ENCODE data around the gene OSBPL6. TPM values are rescaled to one million over a fixed set of nuclear protein-coding genes. Genes with fewer than 3 reads are reported as not detected.
"Not testable (repeated sequence)": the region's sequence is repeated elsewhere in the genome, so short reads cannot be mapped to it uniquely, and the experiment has no call there.

Gene OSBPL6
- total RNA-seq (2014; rRNA removed; shearing (Covaris generic)) = 4.0 and 5.7 TPM in 2 replicates

DNA sequence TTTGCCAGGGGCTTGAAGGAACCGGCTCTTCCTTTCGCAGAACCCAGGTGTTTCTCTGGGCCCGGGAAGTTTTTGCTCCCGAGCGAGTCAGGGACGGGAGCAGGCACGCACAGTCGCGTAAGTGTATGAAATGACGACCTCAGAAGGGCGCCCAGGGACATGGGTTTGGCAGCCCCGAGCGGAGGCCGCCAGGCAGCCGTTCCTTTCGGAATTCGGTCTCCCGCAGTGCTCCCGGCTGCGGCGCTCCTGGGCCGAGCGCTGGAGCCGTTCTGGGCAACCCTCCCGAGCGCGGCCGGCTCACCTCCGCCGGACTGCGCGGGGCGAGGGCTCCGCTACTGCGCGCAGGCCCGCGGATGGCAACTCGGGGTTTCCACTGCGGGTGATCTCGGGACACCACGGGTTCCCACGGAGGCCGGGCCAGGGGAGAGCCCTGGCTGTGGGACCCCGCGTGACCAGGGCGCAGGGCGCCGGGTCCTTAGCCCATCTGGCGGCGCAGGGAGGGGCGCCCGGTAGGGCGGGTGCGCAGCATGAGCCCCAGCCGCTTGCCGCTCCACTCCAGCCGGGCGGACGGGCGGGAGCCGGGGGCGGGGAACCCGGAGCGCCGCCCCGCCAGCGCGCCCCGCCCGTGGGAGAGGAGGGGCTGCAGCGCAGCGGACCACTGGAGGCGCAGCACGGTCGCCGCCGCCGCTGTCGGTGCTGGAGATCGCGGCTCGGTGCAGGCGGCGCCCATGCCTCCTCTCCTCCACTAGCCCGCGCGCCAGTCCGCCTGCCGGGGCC lies at the start of gene OSBPL6:
Gene OSBPL6, plus strand, starts transcription at position 690 of the 777 bp plus-strand sequence. CDS start 111,673 bp downstream, outside the sequence.
- DNase-seq (ENCODE audit: low read depth) = peak; percentile 78

DNA sequence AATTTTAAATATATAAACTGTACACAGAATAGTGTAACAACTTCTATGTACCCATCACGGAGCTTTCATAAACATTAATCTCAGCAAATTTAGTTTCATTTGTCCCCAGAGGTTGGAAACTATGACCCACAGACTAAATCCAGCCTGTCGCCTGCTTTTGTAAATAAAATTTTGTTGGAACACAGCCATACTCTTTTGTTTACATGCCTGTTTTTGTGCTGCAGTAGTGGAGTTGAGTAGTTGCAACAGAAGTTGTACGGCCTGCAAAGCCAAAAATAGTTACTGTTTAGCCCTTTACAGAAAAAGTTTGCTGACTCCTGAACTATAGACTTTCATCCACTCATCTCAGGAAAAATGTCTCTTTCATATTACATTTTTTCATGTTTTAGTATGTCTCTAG lies 42.3 kb upstream of the OSBPL6 start:
- DNase-seq (ENCODE audit: low read depth) = peak; percentile 16

DNA sequence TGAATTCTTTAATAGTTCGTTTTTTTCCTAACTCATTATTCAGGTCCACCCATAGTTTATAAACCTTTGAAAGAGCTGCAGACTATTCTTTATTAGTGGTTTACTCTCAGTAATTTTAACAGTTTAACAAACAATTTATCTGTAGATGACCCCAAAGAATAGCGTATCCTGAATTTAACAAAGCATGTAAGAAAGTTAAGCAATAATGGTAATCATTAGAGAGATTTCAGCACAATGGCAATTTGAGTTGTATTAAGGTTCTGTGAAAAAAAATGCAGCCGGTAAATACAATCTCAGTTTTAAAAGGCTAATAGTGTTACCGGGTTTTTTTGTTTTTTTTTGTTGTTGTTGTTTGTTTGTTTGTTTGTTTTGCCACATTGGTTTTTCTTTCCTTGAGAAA lies 41.8 kb upstream of the OSBPL6 start:
- DNase-seq (ENCODE audit: low read depth) = no peak

DNA sequence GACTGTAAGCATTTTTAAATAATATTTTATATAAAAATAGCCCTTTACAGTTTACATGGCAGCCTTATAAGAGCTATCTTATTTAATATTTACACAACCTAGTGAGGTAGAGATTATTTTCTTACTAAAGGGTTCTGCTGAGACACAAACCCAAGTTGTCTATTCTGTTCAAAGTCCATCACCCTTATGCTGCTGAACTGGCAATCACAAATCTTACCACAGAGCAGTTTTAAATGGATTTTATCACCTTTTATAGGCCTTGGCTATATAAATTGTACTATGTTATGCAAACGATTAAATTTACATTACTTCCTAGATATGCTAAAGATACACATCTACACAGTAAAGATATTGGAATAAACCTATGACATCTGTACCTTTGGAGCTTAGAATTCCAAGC lies 41.3 kb upstream of the OSBPL6 start:
- no peak for DNase-seq (ENCODE audit: low read depth)

DNA sequence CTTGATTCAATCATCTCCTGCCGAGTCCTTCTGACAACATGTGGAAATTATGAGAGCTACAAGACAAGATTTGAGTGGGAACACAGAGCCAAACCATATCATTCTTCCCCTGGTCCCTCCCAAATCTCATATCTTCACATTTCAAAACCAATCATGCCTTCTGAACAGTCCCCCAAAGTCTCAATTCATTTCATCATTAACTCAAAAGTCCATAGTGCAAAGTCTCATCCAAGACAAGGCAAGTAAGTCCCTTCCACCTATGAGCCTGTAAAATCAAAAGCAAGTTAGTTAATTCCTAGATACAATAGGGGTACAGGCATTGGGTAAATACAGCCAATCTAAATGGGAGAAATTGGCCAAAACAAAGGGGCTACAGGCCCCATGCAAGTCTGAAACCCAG lies 40.4 kb upstream of the OSBPL6 start:
- DNase-seq (ENCODE audit: low read depth) = not testable (repeated sequence)

DNA sequence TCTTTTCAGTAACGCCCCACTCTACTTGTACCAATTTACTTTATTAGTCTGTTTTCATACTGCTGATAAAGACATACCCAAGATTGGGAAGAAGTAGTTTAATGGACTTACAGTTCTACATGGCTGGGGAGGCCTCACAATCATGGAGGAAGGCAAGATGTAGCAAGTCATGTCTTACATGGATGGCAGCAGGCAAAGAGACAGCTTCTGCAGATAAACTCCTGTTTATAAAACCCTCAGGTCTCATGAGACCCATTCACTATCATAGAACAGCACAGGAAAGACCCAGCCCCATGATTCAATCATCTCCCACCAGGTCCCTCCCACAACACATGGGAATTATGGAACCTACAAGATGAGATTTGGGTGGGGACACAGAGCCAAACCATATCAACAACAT lies 38.8 kb upstream of the OSBPL6 start:
- DNase-seq (ENCODE audit: low read depth) = no peak

DNA sequence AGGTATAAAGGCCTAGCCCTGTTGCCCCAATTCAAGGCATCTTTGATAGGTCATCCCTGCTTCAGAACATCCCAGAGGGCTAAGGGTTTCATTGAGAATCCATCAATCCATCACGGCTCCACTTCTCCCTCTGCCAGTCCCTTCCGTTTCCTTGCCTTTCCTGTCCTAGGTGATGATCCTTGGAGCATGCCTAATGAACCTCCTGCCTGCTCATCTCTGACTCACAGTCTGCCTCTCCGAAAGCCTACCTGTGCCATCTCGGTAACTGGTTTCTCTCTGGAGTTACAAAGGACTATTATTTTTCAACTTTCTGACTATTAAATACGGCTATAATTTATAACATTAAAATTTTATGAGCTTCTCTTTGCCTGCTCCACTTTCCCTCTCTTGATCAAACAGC lies 36.7 kb upstream of the OSBPL6 start:
- no peak for DNase-seq (ENCODE audit: low read depth)

DNA sequence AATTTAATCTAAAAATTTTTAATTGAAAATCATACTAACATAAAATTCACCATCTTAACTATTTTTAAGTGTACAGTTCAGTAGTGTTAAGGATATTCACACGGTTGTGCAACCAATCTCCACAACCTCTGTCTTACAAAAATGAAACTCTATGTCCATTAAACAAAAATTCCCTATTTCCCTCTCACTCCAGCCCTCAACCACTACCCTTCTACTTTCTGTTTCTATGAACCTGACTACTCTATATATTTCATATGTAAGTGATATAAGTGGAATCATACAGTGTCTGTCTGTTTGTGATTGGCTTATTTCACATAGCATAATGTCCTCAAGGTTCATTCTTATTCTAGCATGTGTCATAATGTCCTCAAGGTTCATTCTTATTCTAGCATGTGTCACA lies 34.3 kb upstream of the OSBPL6 start:
- no peak for DNase-seq (ENCODE audit: low read depth)

DNA sequence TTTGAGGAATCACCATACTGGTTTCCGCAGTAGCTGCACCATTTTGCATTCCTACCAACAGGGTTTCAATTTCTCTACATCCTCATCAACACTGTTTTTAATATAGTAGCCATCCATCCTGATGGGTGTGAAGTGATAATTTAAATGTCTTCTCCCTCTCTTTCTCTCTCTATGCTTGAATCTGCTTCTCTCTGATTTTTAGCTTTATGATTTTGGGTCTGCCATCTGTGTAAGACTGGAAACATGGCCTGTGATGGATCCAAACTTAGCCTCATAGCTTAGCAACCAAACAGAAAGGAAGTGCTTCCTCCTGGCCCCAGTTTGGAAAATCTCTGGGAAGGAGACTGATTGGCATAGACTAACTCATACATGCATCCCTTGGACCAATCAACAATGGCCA lies 33.7 kb upstream of the OSBPL6 start:
- DNase-seq (ENCODE audit: low read depth) = no peak

DNA sequence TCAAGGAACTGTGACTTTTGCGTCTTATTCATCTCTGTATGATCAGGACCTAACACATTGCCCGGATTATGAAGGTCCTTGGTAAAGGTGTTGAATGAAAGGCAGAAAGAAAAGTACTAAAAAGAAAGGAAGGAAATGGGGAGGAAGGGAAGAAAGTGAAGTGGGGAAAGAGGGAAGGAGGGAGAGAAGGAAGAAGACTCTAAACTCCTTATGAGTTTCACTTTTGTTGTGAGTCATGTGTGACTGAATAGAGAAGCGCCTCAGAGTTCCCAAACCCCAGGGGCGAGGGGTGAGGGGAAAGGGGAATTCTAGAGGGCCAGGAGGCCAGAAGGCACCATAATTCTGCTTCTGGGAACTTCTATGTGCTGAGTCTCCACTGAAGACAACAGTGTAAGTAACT lies 30.9 kb upstream of the OSBPL6 start:
- peak; percentile 51 for DNase-seq (ENCODE audit: low read depth)

DNA sequence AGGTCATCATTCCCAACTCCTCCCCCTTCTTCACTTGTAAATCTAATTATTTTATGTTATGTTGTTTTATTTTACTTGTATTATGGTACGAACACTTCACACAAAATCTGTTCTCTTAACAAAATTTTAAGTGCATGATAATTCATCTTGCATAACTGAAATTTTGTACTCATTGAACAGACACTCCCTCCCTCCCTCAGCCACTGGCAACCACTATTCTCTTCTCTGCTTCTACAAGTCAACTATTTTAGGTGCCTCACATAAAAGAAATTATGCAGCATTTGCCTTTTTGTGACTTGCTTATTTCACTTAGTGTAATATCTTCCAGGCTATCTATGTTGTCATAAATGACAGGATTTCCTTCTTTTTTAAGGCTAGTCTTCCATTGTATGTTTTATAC lies 30.4 kb upstream of the OSBPL6 start:
- no peak for DNase-seq (ENCODE audit: low read depth)

DNA sequence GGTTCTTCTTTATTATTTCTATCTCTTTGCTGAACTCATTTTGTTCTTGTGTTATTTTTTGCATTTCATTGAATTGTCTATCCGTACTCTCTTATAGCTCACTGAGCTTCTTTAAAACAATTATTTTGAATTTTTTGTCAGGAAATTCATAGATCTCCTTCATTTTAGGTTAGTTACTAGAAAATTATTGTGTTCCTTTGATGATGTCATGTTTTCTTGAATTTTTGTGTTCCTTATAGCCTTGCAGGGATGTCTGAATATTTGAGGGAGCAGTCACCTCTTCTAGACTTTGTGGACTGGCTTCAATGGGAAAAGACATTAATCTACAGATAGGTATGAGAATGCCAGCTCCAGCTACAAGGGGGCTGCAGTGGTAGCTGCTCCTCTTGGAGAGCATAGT lies 20.7 kb upstream of the OSBPL6 start:
- no peak for DNase-seq (ENCODE audit: low read depth)

DNA sequence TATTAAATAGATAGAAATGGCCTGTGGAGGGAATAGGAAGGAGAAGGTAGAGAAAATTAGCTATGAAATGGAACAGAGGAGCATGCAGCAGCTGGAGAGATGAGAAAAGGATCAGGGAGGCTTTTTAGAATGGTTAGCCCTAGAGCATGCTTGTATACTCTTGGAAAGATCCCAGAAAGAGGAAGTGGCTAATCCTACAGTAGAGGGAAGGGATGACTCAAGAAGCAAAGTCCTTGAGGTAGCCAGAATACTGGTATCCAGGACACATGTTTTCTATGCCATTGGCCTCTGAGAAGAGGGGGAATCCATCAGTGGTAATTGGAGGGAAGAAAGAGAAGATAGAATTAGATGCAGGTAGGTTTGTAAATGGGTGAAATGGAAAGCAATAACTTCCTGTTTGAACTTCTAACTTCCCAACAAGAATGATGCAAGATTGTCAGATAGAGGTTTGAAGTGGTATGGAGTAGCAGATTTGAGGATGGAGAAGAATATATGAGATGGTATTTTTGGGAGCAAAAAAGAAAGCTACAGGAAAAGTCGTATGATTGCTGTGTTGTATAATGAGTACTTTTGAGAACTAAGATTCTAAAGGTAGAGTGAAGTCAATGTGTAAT lies 17.1 kb upstream of the OSBPL6 start:
- peak; percentile 53 for DNase-seq (ENCODE audit: low read depth)

DNA sequence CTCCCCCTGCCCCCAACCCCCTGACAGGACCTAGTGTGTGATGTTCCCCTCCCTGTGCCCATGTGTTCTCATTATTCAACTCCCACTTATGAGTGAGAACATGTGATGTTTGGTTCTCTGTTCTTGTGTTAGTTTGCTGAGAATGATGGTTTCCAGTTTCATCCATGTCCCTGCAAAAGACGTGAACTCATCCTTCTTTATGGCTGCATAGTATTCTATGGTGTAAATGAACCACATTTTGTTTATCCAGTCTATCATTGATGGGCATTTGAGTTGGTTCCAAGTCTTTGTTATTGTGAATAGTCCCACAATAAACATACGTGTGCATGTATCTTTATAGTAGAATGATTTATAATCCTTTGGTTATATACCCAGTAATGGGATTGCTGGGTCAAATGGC lies 13.7 kb upstream of the OSBPL6 start:
- DNase-seq (ENCODE audit: low read depth) = not testable (repeated sequence)

DNA sequence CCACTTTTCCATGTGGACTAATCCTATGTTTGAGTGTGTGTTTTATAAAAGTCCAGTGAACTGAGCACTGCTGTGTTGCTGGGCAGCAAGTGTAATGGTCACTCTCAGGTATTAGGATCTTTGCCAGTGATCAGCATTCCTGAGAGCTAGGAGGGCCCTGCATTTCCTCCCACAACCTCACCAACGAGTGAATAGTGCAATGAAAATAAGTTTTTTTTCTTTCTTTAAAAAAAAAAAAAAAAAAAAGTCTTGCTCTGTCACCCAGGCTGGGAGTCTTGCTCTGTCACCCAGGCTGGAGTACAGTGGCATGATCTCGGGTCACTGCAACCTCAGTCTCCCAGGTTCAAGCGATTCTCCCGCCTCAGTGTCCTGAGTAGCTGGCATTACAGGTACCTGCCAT lies 6.5 kb upstream of the OSBPL6 start:
- no peak for DNase-seq (ENCODE audit: low read depth)

DNA sequence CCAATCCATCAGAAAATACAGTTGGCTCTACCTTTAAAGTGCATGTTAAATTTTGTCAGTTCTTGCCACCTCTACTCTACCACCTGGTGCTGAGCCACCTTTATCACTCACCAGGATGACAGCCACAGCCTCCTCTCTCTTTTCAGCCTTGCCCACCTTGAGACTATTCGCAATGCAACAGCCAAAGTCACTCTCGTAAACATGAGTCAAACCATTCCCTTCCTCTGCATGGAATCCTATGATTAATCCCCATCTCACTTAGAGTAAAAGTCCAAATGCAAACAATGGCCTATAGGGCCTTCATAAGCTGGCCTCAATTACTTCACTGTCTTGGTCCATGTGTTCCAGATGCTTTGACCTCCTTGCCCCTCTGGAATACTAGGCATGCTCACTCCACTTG lies 5.8 kb upstream of the OSBPL6 start:
- DNase-seq (ENCODE audit: low read depth) = peak; percentile 27

DNA sequence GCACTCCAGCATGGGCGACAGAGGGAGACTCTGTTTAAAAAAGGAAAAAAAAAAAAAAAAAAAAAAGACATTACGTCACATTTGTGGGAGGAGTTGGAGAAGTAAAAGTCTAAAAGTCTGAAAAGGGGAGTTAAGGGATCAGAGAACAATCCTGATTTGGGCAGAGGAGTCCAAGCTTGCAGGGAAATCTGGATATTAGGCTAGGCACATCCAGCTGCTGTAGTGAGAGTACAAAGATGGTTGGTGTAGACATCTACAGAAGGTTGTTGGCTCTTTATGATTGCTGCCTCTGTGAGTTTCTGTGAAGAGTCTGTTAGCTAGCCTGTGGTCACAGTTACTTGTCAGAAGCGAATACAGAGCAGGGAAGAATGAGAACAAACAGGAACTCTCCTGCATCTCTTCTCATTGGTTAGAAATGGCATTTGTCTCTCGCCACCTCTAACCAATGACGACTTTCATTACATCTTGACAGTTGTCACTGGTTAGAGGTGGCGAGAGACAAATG lies 3.3 kb upstream of the OSBPL6 start:
- DNase-seq (ENCODE audit: low read depth) = no peak

DNA sequence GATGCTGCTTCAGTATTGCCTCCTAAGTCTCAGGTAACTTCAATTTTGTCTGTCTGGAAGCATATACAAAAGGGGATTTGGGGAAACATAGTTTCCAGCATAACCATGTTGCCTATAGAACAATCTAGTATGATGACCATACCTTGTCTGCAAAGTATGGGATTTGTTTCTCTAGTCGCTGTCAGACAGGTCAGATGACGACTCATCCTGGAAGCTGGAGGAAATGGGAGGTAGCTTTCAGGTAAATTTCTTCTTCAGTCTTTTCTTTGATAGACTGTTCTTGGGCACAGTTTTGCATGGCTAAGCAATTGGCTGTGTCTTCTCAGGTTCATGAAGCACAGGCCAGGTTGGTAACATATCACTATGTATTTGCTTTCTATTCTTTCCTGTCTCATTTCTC lies 2.8 kb upstream of the OSBPL6 start:
- DNase-seq (ENCODE audit: low read depth) = no peak

DNA sequence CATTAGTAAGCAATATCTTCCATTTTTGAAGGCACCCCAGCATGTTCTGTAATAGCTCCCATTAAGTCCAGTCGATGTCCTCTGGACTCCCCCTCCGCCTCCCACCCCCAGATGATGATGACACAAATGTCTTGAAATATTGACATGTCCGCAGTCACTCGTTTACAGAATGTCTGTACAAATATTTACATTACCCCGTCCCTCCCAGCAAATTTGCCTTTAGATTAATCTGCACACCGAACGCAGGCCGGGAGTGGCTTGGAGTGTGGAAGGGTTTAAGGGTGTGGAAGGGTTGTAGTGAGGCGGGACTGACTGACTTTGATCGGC lies 853 bp upstream of the OSBPL6 start:
- DNase-seq (ENCODE audit: low read depth) = no peak

DNA sequence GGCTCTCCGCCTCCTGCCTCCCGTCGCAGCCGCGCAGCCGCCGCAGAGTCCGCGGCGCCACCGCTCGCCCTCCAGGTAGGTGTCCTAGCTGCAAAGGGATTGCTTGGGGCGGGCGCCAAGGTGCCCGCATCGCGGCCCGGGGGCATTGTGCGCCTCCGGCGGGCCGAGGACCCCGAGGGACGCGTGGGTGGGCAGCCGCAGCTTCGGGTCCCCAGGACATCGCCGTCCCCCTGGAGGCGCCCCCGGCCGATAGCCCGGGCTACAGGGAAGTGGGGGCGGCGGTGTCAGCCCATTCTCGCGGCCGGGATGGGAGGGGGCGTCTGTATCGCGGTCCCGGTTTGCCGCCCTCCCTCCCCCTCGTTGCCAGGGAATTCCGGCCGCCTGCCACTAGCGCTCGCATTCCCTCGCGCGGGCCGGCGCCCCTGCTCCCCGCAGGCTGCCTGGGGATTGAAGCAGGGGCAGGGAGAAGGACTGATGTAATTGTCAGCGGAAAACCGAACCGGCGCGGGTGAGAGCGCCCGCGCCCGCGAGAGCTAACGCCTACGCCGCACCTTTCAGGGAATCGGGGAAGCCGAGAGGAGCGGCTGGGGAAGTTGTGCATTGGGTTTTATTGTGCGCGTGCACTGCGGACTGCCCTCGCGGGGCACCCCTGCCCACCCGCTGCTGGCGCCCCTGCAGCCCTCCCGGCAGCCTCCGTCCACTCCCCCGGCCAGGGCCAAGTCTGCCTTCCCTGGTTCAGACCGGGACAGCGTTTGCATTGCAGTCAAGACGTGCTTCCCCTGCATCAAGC lies 483 bp downstream of the OSBPL6 start:
- peak; percentile 69 for DNase-seq (ENCODE audit: low read depth)

DNA sequence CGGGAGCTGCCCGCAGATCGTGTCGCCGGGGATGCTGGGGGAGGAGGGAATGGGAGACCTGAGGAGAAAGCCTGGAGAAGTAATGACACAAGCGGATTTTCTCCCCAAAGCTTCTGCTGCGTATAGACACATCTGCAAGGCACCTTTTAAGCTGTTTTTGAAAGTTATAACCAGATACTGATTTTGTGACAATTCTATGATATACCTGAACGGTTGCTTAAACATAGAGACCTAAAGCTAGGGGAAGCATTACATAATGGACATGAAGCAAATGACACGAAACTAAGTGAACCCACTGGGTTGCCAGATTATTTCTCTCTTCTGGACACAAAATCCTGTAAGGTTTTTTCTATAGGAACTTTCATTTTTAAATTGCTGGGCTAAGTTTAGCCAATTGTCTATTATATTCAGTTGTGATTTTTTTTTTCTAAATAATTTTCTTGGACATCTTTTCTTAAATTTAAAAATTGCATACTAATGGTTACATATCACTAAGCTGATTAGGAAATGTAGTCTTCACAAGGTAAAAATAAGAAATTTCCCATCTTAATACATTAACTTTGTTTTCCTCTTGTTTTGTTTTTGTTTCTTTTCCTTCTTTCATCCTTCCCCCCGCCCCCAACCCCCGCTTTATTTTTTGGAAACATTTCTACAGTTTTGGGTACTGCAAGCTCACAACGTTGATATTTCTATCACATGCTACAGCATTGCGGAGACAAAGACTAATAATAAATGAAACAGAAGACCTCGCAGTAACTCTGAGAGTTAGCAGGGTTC lies 1.3 kb downstream of the OSBPL6 start:
- no peak for DNase-seq (ENCODE audit: low read depth)

DNA sequence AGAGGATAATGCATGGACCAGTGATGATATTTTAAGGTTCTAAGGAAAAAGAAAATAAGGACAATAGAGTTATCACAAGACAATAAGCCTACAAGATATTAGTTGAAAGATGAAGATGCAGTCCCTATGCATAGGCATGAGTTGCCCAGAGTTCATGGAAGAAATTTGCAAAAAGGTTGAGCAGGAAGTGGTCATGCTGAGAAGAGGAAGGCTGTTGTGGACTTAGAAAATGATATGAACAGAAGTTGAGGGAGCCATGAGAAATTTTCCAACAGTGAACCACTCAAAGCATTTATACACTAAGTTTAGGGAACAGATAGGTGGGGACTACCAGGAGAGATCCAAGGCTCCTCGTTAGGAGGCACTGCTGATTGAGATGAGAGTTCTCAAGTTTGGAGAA lies 3.5 kb downstream of the OSBPL6 start:
- no peak for DNase-seq (ENCODE audit: low read depth)

Measured in M059J (cell line).